ENCODE measurements around the gene NDUFS6.

Gene NDUFS6

GRCh38 chr5:1765880-1766235 lies 35.3 kb upstream of the NDUFS6 start:
- DNase-seq = no peak

DNA sequence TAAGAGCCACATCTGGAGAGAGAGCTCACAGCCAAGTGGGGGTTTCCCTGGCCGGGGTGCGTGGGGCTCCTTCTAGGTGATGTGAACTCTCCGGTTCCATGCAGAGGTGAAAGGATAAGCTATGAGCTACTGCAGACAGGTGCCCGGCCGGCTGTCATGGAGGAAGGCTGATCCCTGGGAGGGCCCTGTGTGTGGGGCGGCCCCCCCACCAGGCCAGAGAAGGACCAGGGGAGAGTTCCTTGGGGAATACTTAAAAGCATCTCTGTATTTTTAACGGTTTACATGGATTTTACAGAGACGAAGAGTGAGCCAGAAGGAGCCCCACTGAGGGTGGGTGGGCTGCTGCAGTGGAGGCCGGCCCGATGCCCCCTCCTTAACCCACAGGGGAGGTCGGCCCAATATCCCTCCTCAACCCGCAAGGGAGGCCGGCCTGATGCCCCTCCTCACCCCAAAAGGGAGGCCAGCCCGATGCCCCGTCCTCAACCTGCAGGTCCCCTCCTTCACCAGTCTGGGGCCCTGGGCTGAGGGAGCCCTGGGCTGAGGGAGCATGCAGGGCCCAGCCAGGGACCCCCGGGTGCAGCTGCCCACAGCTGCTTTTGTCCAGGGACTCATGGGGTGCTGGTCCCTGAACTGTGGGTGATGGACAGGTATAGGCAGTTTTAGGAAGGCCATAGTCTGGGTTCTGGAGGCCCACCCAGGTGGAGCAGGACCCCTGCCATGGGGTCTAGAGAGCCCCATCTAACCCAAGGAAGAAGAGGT lies 33.5 kb upstream of the NDUFS6 start:
- no peak for DNase-seq

DNA sequence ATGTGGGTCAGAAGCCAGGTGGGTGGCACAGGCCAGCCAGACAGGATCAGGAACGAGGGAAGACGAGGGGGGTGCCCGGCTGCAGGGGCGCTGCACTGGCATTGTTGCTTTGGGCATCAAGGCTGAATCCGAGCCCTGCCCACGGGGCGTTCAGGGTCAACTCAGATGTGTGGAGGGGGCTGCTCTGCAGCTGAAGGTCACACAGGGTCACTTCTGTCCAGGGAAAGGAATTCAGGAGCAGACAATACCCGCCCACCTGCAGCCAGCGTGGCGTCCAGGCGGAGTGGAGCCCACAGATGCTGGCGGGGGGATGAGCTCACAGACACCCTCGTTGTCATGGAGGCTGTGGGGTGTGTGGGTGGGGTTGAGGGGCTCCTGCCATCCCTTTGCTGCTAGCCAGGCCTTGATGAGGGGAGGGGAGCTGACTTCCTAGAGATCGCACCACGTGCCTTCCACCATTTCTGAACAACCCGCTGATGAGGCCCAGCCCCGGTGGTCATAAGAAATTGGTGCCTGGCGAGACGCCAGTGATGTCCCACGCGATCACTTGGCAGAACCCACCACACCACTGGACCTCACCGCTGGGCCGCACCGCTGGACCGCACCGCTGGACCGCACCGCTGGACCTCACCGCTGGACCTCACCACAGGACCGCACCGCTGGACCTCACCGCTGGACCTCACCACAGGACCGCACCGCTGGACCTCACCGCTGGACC lies 32.8 kb upstream of the NDUFS6 start:
- DNase-seq = no peak

DNA sequence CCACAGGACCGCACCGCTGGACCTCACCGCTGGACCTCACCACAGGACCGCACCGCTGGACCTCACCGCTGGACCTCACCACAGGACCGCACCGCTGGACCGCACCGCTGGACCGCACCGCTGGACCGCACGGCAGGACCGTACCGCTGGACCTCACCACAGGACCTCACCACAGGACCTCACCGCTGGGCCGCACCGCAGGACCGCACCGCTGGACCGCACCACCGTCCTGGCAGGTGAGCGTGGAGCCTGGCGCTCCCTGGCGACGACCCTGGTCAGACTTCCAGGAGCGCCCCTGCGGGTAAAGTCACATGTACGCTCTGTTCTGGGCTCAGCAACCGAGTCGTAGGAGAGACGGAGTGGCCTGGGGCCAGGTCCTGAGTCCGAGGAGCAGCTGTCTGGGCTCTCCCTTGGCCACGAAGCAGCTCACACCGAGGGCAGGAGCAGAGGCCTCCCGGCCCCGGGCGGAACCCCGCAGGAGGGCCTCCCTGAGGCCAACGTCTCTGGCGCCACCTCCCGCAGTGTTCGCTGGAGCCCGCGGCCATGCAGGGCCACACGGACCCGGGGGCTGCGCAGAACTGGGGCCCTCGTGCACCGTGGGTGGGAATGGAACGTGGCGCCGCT lies 32.1 kb upstream of the NDUFS6 start:
- DNase-seq = no peak

- no peak for DNase-seq
These were observed 31.3 kb upstream of the NDUFS6 start for GRCh38 chr5:1769752-1770442.

GRCh38 chr5:1770443-1770802 lies 30.8 kb upstream of the NDUFS6 start:
- no peak for DNase-seq

DNA sequence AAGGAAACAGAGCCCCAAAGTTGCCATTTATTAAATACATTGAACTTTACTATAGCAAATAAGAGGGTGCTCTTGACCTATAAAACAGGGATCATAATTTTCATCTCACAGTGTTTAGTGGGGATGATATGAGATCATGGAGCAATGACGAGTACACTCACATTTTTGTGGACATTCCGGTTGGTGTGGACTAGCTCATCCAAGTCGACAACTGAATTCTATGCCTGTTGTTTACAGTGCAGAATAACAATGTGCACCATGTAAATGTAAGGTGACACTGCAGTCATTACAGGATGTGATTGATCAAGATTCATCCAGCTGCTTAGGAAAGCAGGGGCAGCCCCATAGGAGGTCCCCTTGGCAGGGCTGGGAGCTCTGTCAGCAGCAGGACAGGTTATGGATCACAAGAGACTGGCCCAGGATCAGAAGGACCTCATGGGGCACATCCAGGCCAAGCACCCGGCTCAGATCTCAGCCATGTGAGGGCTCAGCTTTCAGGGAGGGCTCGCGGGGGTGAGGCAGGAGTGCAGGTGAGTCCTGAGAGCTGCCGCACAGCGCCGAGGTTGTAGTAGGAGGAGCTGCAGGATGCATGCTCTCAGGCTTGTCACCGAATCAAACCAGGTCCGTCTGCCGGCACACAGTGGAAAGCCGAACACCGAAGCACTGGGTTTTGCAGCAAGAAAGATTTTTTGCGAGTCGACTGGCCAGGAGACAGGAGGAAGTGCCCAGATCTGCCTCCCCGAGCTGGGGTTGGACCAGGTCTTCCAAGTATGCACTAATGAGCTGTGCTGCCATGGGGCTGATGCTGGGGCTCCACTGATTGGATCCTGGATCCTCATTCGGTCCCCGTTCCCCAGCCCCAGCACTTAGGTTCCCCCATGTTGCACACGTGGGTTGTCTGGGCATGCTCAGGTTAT lies 29.8 kb upstream of the NDUFS6 start:
- no peak for DNase-seq

- DNase-seq = peak; percentile 9
These were observed 28.6 kb upstream of the NDUFS6 start for GRCh38 chr5:1772634-1773033.

DNA sequence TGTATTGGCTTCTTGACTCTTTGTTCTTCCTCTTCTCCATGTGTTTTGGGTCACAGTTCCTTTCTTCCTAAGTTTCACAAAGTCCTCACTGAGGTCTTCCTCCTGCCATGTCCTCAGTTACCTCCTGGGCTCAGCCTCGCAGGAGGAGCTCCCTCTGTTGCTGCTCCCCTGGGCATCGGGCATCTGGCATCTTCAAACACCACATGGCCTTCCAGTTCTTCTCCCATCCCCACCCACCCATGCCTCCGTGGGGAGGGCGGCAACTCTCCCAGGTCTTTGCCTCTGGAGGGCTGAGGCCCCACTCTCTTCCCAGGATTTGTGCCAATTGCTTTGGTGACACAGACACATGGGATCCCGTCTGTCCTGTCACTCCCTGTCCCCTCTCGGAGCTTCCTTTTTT lies 24.4 kb upstream of the NDUFS6 start:
- DNase-seq = no peak

GRCh38 chr5:1777281-1778137 lies 23.7 kb upstream of the NDUFS6 start:
- DNase-seq = no peak

DNA sequence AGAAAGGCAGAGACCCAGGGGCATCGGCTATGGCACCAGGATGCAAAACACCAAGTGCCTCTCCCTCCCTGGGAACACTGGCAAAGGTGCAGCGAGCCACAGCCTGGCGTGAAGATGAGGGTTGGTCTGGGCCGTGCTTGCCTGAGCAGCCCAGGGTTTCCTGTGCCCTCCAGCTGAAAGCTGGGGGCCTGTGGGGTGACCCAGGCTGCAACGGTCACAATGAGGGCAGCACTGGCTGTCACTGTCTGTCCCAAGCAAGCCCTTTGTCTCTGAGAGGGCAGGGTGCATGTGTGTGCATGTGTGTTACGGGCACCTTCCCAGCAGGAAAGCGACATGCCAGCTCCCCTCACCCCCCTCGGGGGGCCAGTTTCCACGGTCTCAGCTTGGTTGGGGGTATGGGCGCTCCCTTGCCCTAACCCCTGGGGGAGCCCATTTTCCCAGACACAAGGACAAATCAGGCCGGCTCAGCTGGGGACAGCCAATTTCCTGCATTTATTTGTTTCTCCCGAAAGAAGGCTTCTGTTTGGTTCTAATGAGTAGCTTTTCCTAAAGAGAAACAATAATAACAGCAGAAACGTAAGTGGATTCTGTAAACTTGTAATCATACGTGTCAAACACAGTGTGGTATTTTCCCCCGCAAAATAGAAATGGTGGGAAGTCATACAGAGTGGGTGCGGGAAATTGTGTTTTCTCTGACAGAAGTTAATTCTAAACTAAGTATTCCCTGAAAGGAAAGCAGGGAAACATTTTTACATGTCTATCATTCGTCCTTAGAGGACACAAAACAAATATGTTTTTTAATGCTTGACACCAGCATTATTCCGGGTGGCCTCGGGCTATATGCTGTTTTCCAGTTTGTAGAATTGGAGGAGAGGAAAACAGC lies 22.8 kb upstream of the NDUFS6 start:
- DNase-seq = no peak

- DNase-seq = no peak
These were observed 22.1 kb upstream of the NDUFS6 start for GRCh38 chr5:1779021-1779680.

DNA sequence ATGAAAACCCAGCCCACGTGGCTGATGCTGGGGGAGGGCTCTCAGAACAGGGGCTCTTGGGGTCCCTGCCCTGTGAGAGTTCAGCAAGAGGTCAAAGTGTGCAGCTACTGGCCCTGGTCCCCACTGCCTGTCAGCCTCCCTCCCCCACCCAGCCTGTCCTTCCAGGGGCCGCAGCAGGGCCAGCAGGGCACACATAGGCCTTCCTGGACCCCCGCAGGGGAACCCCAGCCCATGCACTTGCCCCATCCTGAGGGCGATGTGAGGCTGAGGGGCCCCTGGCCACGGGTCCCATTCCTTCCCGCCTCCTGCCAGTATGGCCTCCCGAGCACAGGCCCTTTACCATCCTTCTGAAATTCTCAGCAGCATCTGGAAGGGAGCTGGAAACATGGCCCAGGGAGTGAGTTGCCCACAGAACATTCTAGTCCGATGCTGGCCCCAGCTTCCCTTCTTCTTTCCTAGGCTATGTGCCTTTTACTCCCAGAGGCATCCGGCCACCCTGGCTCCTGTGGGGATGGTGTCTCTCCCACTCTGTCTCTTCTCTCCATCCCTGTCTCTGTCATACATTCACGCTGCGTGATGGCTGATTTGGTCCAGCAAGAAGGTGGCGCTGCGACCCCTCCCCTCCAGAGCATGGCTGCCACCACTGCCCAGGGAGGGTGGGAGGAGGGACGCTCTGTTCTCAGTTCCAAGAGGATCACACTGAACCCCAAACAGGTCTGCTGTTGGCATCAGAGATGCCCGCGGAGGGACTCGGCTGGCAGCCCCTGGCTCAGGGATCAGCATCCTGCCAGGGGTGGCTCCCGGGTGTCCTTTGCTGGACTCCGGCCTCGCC lies 21.2 kb upstream of the NDUFS6 start:
- DNase-seq = no peak

GRCh38 chr5:1780614-1780930 lies 20.6 kb upstream of the NDUFS6 start:
- no peak for DNase-seq

GRCh38 chr5:1781107-1781506 lies 20.1 kb upstream of the NDUFS6 start:
- DNase-seq = no peak

- DNase-seq = no peak
These were observed 19.4 kb upstream of the NDUFS6 start for GRCh38 chr5:1781726-1782384.

DNA sequence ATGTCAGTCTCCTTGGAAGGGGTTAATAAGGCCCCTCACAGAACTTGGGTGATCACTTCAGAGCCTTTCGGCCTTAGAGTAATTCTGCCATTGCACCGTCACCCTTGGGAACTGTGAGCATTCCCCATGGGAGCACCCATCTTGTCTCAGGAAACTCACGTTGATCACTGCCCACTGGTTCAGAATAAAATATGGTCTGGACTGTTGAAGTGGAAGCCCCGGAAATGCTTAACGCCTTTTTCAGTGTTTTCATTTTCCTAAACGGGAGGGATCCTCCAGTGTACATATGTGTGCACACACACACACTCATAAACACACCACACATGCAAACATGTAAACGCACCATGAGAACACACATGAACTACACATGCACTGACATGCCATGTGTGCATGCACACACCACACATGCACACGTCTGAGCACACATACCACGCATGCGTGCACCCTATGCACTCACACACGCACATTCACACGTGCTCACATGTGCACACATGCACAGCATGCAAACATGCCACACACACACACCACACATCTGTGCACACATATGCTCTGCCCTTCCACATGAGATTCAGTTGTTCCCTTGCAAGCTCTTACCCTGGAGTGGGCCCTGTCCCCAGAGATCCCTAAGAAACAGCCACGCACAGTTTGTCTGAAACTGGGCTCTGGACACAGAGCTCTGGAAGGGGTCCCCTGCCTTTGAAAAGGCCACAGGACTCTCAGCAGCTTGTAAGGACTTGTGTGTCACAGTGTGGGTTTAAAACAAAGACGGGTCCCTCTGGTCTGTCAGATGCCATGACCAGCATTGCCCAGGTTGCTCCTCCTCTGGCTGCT lies 18.6 kb upstream of the NDUFS6 start:
- DNase-seq = no peak

DNA sequence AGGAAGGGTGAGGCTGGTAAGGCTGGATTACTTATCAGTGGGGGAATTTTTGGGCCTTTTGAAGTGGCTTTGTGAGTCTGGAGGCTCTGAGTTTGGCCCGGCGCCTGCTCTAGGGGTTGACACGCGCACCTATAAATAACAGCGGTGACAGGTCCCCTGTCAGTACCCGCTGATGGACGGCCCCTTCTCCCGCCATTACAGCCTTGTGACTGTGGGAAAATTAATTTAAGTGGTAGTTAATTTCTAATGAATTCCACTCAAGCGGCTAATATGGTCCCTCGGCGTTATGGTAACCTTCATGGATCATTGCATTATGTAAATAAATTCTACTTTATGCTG lies 18.0 kb upstream of the NDUFS6 start:
- no peak for DNase-seq

Measured in CD4-positive, alpha-beta T cell treated with Interleukin-10 for 1 hour (primary cell).